ENCODE data around the gene JARID2. TPM values are rescaled to one million over a fixed set of nuclear protein-coding genes. Genes with fewer than 3 reads are reported as not detected.

The JARID2 gene
- 6.3 and 6.8 TPM in 2 replicates for total RNA-seq

DNA sequence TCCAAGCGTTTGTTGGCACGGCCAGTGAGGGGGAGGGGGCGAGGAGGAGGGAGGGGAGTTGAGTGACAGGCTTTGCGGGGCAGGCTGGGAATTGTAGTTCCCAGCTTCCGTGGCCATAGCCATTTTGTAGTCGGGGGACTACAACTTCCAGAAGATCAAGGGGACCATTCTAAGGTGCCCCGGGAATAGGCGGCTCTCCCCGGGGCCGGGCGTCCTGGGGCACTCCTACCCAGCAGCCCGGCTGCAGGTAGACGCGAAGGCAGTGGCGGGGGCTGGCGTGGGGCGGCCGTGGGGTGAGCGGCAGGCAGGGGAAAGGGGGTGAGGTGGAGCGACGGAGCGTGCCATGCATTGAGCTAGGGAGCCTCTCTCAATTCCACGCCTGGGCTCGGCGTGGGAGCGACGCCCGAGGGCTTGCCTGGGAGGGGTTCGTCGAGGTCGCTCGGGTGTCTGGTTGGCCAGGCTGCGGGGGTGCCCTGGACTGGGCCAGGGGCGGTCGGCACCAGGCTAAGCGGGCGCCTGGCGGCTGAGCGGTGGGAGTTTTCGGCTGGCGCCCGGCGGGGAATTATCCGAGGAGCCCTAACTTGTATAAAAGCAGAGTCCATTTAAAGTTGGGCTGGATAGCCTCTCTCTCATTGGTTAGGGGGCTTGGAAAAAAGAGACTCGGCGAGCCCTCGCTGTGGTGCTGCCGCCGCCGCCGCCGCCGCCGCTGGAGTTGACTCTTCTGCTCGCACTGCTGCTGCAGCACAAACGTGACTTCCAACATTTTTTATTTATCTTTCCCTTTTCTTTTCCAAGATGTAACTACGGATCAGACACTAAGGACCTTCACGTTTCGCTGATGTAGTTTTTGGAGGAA lies at the start of gene JARID2:
TSS of gene JARID2 (plus strand) at position 709 of the 856 bp plus-strand sequence. CDS start 471 bp downstream, outside the sequence.

Small RNAs within 50 kb of the gene (small RNA-seq; reads per million reads assigned to genes)
- not detected for gene RF00001
- gene RNU6-522P, result not detected
- gene RNU6-645P, result not detected

Measured in articular chondrocyte of knee joint (primary cell).